Left forelimb (tissue), 1 donor: ENCODE measurements around the gene GALNT10.

ENCODE experiments used
- DNase-seq: peaks from one replicate; pipeline ENCODE4 v3.0.0-alpha.2; 2018; ENCODE audit warnings: low spot score

Gene GALNT10

GRCh38 chr5:154203798-154204578, 13.5 kb downstream of the GALNT10 start:
- no peak for DNase-seq

GRCh38 chr5:154205441-154206117, 15.0 kb downstream of the GALNT10 start:
- DNase-seq, result no peak

GRCh38 chr5:154206311-154206710, 15.8 kb downstream of the GALNT10 start:
- no peak for DNase-seq

- no peak for DNase-seq
Observed at GRCh38 chr5:154207204-154207603, 16.7 kb downstream of the GALNT10 start.

GRCh38 chr5:154209591-154210081, 19.1 kb downstream of the GALNT10 start:
- DNase-seq, result no peak

GRCh38 chr5:154210163-154210562, 19.6 kb downstream of the GALNT10 start:
- DNase-seq, result no peak

- DNase-seq, result no peak
Observed at GRCh38 chr5:154211641-154212390, 21.3 kb downstream of the GALNT10 start.

GRCh38 chr5:154213592-154213991, 23.1 kb downstream of the GALNT10 start:
- no peak for DNase-seq

- no peak for DNase-seq
Observed at GRCh38 chr5:154214371-154215106, 24.0 kb downstream of the GALNT10 start.

- no peak for DNase-seq
Observed at GRCh38 chr5:154215571-154216325, 25.2 kb downstream of the GALNT10 start.

- no peak for DNase-seq
Observed at GRCh38 chr5:154217462-154217861, 26.9 kb downstream of the GALNT10 start.

- DNase-seq, result no peak
Observed at GRCh38 chr5:154218786-154219185, 28.3 kb downstream of the GALNT10 start.

GRCh38 chr5:154220625-154221024, 30.1 kb downstream of the GALNT10 start:
- DNase-seq, result no peak

- no peak for DNase-seq
Observed at GRCh38 chr5:154221371-154221896, 30.9 kb downstream of the GALNT10 start.

- DNase-seq, result no peak
Observed at GRCh38 chr5:154222414-154222813, 31.9 kb downstream of the GALNT10 start.

- DNase-seq, result no peak
Observed at GRCh38 chr5:154223320-154223719, 32.8 kb downstream of the GALNT10 start.

GRCh38 chr5:154227090-154227489, 36.6 kb downstream of the GALNT10 start:
- no peak for DNase-seq

GRCh38 chr5:154228696-154229095, 38.2 kb downstream of the GALNT10 start:
- no peak for DNase-seq

- DNase-seq, result no peak
Observed at GRCh38 chr5:154230526-154230925, 40.0 kb downstream of the GALNT10 start.

GRCh38 chr5:154234551-154234950, 44.0 kb downstream of the GALNT10 start:
- DNase-seq, result no peak

- no peak for DNase-seq
Observed at GRCh38 chr5:154236011-154236410, 45.5 kb downstream of the GALNT10 start.
